ENCODE results near the gene BEX3. TPM values are rescaled to one million over a fixed set of nuclear protein-coding genes. Genes with fewer than 3 reads are reported as not detected.

Gene BEX3
- total RNA-seq, 6 experiments from 2014 or later = 19.9 to 40.1 (median 35.6) TPM

DNA sequence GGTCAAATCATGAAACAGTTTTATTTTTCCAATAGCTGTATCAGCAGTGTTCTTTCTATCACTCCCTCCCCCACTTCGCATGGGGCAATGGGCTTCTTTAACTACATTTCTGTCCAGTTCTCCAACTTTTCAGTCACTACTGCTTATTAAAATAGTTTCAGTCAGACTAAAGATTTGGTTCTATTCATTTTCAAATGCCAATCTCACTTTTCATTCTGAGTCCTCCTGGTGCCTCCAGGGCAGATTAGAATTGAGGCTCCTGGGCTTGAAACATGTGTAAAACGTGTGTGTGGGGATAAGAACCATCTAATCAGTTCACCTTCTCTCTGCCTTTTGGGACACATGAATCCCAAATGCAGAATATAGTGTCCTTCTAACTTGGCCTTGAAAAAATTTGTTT, 3.5 kb upstream of the BEX3 start:
- H3K9me3 ChIP-seq = no peaks in the 10 kb centered on the region
- H3K36me3 ChIP-seq = no peaks in the 10 kb centered on the region
- peaks cover 0 to 5% of the 10 kb centered on the region in 2 donors for H3K27me3 ChIP-seq
- no peak overlapping the region for H3K4me3 ChIP-seq
- intact Hi-C loops (cut with DNase I) = no loop called here
- TF ChIP-seq POLR2A (IDR thresholded peaks at IDR 0.05) = no peak
- TF ChIP-seq, protein P1, sequence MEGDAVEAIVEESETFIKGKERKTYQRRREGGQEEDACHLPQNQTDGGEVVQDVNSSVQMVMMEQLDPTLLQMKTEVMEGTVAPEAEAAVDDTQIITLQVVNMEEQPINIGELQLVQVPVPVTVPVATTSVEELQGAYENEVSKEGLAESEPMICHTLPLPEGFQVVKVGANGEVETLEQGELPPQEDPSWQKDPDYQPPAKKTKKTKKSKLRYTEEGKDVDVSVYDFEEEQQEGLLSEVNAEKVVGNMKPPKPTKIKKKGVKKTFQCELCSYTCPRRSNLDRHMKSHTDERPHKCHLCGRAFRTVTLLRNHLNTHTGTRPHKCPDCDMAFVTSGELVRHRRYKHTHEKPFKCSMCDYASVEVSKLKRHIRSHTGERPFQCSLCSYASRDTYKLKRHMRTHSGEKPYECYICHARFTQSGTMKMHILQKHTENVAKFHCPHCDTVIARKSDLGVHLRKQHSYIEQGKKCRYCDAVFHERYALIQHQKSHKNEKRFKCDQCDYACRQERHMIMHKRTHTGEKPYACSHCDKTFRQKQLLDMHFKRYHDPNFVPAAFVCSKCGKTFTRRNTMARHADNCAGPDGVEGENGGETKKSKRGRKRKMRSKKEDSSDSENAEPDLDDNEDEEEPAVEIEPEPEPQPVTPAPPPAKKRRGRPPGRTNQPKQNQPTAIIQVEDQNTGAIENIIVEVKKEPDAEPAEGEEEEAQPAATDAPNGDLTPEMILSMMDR (IDR thresholded peaks at IDR 0.05) = no peak
- DNase-seq = no peak
- H3K4me1 ChIP-seq = no peaks in the 10 kb centered on the region
- 52% methylated on average over 2 of the region's 2 CpGs for WGBS (ENCODE audit: insufficient coverage, low coverage, low lambda C conversion rate, missing lambda C conversion rate)
- no peak overlapping the region for H3K27ac ChIP-seq
- no peak for ATAC-seq

- Histone ChIP-seq H3K27me3 (peaks cover 0 to 5% of the 10 kb centered on the region in 2 donors), H3K4me1 (no peaks in the 10 kb centered on the region), H3K36me3 (no peaks in the 10 kb centered on the region), H3K4me3 (no peak overlapping the region), H3K27ac (no peak overlapping the region), H3K9me3 (no peaks in the 10 kb centered on the region)
- intact Hi-C loops (cut with DNase I) = no loop called here
- WGBS (ENCODE audit: insufficient coverage, low coverage, low lambda C conversion rate, missing lambda C conversion rate) = 58% methylated on average over 3 of the region's 3 CpGs
- DNase-seq (no peak), ATAC-seq (peak in 1 of 4 donors; percentile 51)
- TF ChIP-seq, protein P1 (IDR thresholded peaks at IDR 0.05) = no peak
- no peak for TF ChIP-seq POLR2A (IDR thresholded peaks at IDR 0.05)
These were observed 2.8 kb upstream of the BEX3 start for GRCh38 chrX:103373581-103373980.

DNA sequence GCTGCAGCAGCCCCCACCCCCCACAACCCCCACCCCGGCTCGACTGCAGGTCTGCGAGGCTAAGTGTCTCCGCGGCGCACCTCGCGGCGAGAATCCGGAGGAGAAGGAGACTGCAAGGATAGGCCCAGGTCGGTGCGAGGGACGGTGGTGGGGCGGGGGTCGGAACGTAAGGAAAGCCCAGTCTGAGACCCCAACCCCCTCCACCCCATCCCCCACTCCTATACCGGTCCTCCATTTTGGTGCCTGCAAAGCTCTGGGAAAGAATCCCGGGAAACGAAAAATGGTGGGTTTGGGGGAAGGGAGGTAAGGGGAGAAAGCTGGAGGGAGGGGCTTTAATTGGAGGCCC, 614 bp downstream of the BEX3 start:
- no peaks in the 10 kb centered on the region for H3K4me1 ChIP-seq
- no peaks in the 10 kb centered on the region for H3K9me3 ChIP-seq
- no peaks in the 10 kb centered on the region for H3K36me3 ChIP-seq
- H3K4me3 ChIP-seq = peak overlapping the region; percentile 47 to 64 (median 59)
- WGBS (ENCODE audit: insufficient coverage, low coverage, low lambda C conversion rate, missing lambda C conversion rate) = 50% methylated on average over 2 of the region's 19 CpGs
- H3K27me3 ChIP-seq = no peaks in the 10 kb centered on the region
- intact Hi-C loops (cut with DNase I) = no loop called here
- ATAC-seq (peak; percentile 45 to 66 (median 56)), DNase-seq (peak in 2 of 3 donors; percentile 21 to 35)
- H3K27ac ChIP-seq = peak overlapping the region; percentile 51 to 57 (median 54)
- TF ChIP-seq, protein P1 (IDR thresholded peaks at IDR 0.05) = no peak
- TF ChIP-seq POLR2A (IDR thresholded peaks at IDR 0.05) = no peak

GRCh38 chrX:103378990-103379389, 2.7 kb downstream of the BEX3 start:
- H3K36me3 ChIP-seq = no peaks in the 10 kb centered on the region
- H3K9me3 ChIP-seq = no peaks in the 10 kb centered on the region
- no peak for TF ChIP-seq POLR2A (IDR thresholded peaks at IDR 0.05)
- TF ChIP-seq, protein P1 (IDR thresholded peaks at IDR 0.05) = no peak
- no peaks in the 10 kb centered on the region for H3K4me1 ChIP-seq
- no peak overlapping the region for H3K27ac ChIP-seq
- intact Hi-C loops (cut with DNase I) = no loop called here
- ATAC-seq (no peak), DNase-seq (no peak)
- no peak overlapping the region for H3K4me3 ChIP-seq
- no peaks in the 10 kb centered on the region for H3K27me3 ChIP-seq
- 68% methylated on average over 2 of the region's 2 CpGs for WGBS (ENCODE audit: insufficient coverage, low coverage, low lambda C conversion rate, missing lambda C conversion rate)

- H3K4me1 ChIP-seq = no peaks in the 10 kb centered on the region
- WGBS (ENCODE audit: insufficient coverage, low coverage, low lambda C conversion rate, missing lambda C conversion rate) = 89% methylated on average over 1 of the region's 1 CpG
- H3K36me3 ChIP-seq = no peaks in the 10 kb centered on the region
- H3K9me3 ChIP-seq = no peaks in the 10 kb centered on the region
- H3K27ac ChIP-seq = no peak overlapping the region
- TF ChIP-seq, protein P1 (IDR thresholded peaks at IDR 0.05) = no peak
- no peak for TF ChIP-seq POLR2A (IDR thresholded peaks at IDR 0.05)
- intact Hi-C loops (cut with DNase I) = no loop called here
- H3K4me3 ChIP-seq = no peak overlapping the region
- no peaks in the 10 kb centered on the region for H3K27me3 ChIP-seq
- DNase-seq = no peak
- no peak for ATAC-seq
These were observed 6.5 kb downstream of the BEX3 start for GRCh38 chrX:103382877-103383276.
